ENCODE measurements around the gene NATD1.

NATD1 gene

DNA sequence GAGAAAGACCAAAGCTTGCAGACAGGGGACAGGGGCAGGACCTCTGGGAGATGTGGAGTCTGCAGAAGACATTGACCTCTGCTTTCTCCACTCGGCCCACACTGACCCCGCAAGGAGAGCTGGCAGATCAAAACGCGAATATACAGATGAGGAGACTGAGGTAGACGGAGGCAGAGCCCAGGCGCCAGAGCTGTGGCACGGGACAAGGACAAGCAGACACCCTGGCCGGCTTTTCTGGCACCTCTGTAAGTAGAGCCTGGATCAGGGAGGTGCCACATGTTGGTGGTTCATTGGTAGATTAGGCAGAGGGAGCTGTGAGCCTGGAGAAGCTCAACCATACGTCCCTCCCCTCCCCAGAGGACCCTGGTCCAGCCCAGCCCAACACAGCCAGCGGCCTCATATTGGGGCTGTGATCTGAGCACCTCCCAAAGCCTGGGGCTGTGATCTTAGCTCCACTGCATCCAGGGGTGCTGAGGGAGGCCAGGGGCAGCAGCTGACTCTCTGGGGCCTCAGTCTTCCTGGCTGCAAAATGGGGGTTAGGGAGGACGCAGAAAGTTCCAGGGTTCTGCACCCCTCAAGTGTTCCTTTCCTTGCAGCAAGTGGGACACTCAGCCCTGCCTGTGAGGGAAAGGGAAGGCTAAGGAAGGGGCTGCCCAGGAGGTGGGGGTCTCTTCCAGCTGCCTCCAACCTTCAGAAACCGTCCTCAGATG, 4.0 kb downstream of the NATD1 start:
- Histone ChIP-seq H3K36me3 (ENCODE audit: insufficient read depth, low read length) (no peaks in the 10 kb centered on the region), H2AFZ (ENCODE audit: low read length) (no peak overlapping the region), H3K9ac (ENCODE audit: low read depth, low read length, poor library complexity, severe bottlenecking) (no peak overlapping the region), H3K9me3 (ENCODE audit: insufficient read depth, low read depth, low read length) (no peaks in the 10 kb centered on the region), H3K9me2 (replicated peaks; ENCODE audit: low read depth, low read length) (no peaks in the 10 kb centered on the region), H4K20me1 (ENCODE audit: insufficient read depth, low read length, poor library complexity, severe bottlenecking) (peaks cover 3% of the 10 kb centered on the region), H3K4me2 (ENCODE audit: low read depth, low read length, poor library complexity, severe bottlenecking) (no peak overlapping the region), H3F3A (ENCODE audit: low read depth) (no peaks in the 10 kb centered on the region), H3K4me3 (ENCODE audit: low read length, poor library complexity, severe bottlenecking) (no peak overlapping the region), H3K27me3 (ENCODE audit: insufficient read depth, low read length, poor library complexity, severe bottlenecking) (no peaks in the 10 kb centered on the region), H3K79me2 (ENCODE audit: insufficient read depth, low read length) (no peaks in the 10 kb centered on the region), H3K4me1 (ENCODE audit: insufficient read depth, low read length, poor library complexity, severe bottlenecking) (peaks cover 9% of the 10 kb centered on the region)
- TF ChIP-seq CTCF (conservative IDR thresholded peaks at IDR 0.05; ENCODE audit: low read length) (no peak), EZH2phosphoT487 (IDR thresholded peaks at IDR 0.05; ENCODE audit: borderline replicate concordance) (no peak)

- Histone ChIP-seq H3K9me3 (ENCODE audit: insufficient read depth, low read depth, low read length) (no peaks in the 10 kb centered on the region), H3K4me3 (ENCODE audit: low read length, poor library complexity, severe bottlenecking) (no peak overlapping the region), H3K4me1 (ENCODE audit: insufficient read depth, low read length, poor library complexity, severe bottlenecking) (peaks cover 3% of the 10 kb centered on the region), H2AFZ (ENCODE audit: low read length) (no peak overlapping the region), H3F3A (ENCODE audit: low read depth) (no peaks in the 10 kb centered on the region), H3K9me2 (replicated peaks; ENCODE audit: low read depth, low read length) (no peaks in the 10 kb centered on the region), H3K36me3 (ENCODE audit: insufficient read depth, low read length) (no peaks in the 10 kb centered on the region), H4K20me1 (ENCODE audit: insufficient read depth, low read length, poor library complexity, severe bottlenecking) (peaks cover 3% of the 10 kb centered on the region), H3K79me2 (ENCODE audit: insufficient read depth, low read length) (no peaks in the 10 kb centered on the region), H3K27me3 (ENCODE audit: insufficient read depth, low read length, poor library complexity, severe bottlenecking) (no peaks in the 10 kb centered on the region), H3K4me2 (ENCODE audit: low read depth, low read length, poor library complexity, severe bottlenecking) (no peak overlapping the region), H3K9ac (ENCODE audit: low read depth, low read length, poor library complexity, severe bottlenecking) (no peak overlapping the region)
- TF ChIP-seq CTCF (conservative IDR thresholded peaks at IDR 0.05; ENCODE audit: low read length) (no peak), EZH2phosphoT487 (IDR thresholded peaks at IDR 0.05; ENCODE audit: borderline replicate concordance) (no peak)
Measured at GRCh38 chr17:21248500-21248899, 4.7 kb downstream of the NATD1 start.

DNA sequence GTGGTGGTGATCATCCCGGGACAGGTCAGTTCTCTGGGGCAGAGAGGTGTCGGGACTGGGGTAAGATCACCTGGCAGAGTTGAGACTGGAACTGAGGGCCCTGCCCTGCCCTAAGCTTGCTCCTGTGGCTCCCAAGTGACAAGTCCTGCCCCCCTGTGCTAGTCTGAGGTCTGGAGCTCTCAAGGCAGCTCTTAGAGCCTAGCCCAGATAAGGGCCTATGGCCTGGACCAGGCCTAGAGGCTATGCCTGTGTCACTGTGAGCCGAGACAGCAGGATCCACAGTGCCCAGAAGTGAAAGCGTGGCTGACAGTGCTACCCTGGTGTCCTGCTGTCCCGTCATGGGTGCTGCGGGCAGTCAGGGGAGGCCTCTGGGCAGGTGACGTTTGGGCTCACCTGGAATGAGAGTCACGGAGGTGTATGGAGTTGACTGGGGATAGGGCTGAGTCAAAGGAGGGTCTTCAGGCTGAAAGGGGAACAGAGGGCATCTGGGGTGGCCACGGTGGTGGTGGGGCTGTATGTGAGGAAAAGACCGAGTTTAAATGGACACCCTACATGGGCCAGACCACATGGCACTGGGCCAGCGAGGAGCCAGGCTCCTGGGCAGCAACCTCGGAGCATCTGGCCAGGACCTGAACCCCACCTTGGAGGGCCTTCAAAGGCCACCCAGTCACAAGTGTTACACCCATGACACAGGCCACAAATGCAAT, 5.5 kb downstream of the NATD1 start:
- H3K4me3 ChIP-seq (ENCODE audit: low read length, poor library complexity, severe bottlenecking) = no peak overlapping the region
- H3K36me3 ChIP-seq (ENCODE audit: insufficient read depth, low read length) = no peaks in the 10 kb centered on the region
- H4K20me1 ChIP-seq (ENCODE audit: insufficient read depth, low read length, poor library complexity, severe bottlenecking) = peaks cover 3% of the 10 kb centered on the region
- H3K9ac ChIP-seq (ENCODE audit: low read depth, low read length, poor library complexity, severe bottlenecking) = no peak overlapping the region
- H3K9me2 ChIP-seq (replicated peaks; ENCODE audit: low read depth, low read length) = no peaks in the 10 kb centered on the region
- peaks cover 2% of the 10 kb centered on the region for H3K4me1 ChIP-seq (ENCODE audit: insufficient read depth, low read length, poor library complexity, severe bottlenecking)
- H3K9me3 ChIP-seq (ENCODE audit: insufficient read depth, low read depth, low read length) = no peaks in the 10 kb centered on the region
- H2AFZ ChIP-seq (ENCODE audit: low read length) = no peak overlapping the region
- H3F3A ChIP-seq (ENCODE audit: low read depth) = no peaks in the 10 kb centered on the region
- H3K27me3 ChIP-seq (ENCODE audit: insufficient read depth, low read length, poor library complexity, severe bottlenecking) = no peaks in the 10 kb centered on the region
- H3K79me2 ChIP-seq (ENCODE audit: insufficient read depth, low read length) = no peaks in the 10 kb centered on the region
- TF ChIP-seq CTCF (conservative IDR thresholded peaks at IDR 0.05; ENCODE audit: low read length) (no peak), EZH2phosphoT487 (IDR thresholded peaks at IDR 0.05; ENCODE audit: borderline replicate concordance) (no peak)
- H3K4me2 ChIP-seq (ENCODE audit: low read depth, low read length, poor library complexity, severe bottlenecking) = no peak overlapping the region
